Sigmoid colon (tissue), 7 donors: ENCODE data around the gene MAPK8IP3. TPM values are rescaled to one million over a fixed set of nuclear protein-coding genes. Genes with fewer than 3 reads are reported as not detected.

Experiments used
- DNase-seq: peaks from one replicate; pipeline ENCODE4 v3.0.0-alpha.2; 2019
- H3K27ac ChIP-seq, 4 donors: fragments of 200-600 bp; sonication (generic); one replicate each; pipeline ENCODE4 v1.5.1; 2016 to 2019; ENCODE audit warnings: mild to moderate bottlenecking in 1 of 4
- H3K27me3 ChIP-seq, 3 donors: fragments of 200-600 bp; sonication (generic); one replicate each; pipeline ENCODE4 v1.5.1; 2019; ENCODE audit warnings: mild to moderate bottlenecking in 1 of 3
- H3K36me3 ChIP-seq, 4 donors: fragments of 200-600 bp; sonication (generic); one replicate each; pipeline ENCODE4 v1.5.1; 2016 to 2019
- H3K4me1 ChIP-seq, 4 donors: fragments of 200-600 bp; sonication (generic); one replicate each; pipeline ENCODE4 v1.5.1; 2017 to 2019
- H3K4me3 ChIP-seq, 4 donors: fragments of 200-600 bp; sonication (generic); one replicate each; pipeline ENCODE4 v1.5.1; 2017 to 2019; ENCODE audit warnings: mild to moderate bottlenecking in 2 of 4, moderate library complexity in 1 of 4
- H3K9me3 ChIP-seq, 4 donors: fragments of 200-600 bp in 3 of 4; sonication (generic) in 3 of 4; one replicate each; pipeline versions ENCODE4 v1.5.1 to v1.6.1; 2013 to 2019
- CTCF ChIP-seq, 4 experiments: fragments of 450-650 bp in 3 of 4; fragments of 200-600 bp in 1 of 4; IDR thresholded peaks; one replicate each; pipeline ENCODE4 v1.5.1; 2016 to 2019; ENCODE audit warnings: antibody characterized with exemption in 4 of 4, mild to moderate bottlenecking in 3 of 4, moderate library complexity in 2 of 4
- EP300 ChIP-seq, 4 donors: sonication (generic); formaldehyde crosslinking; IDR thresholded peaks; one replicate each; pipeline ENCODE4 v1.6.1; 2017; ENCODE audit warnings: antibody characterized with exemption in 4 of 4
- POLR2A ChIP-seq, 2 donors: fragments of 450-650 bp; IDR thresholded peaks; one replicate each; pipeline ENCODE4 v1.6.1; 2016; ENCODE audit warnings: antibody characterized with exemption in 2 of 2, mild to moderate bottlenecking in 2 of 2, moderate library complexity in 2 of 2
- POLR2AphosphoS5 ChIP-seq, 4 donors: sonication (generic); formaldehyde crosslinking; IDR thresholded peaks; one replicate each; pipeline ENCODE4 v1.6.1; 2017; ENCODE audit warnings: antibody characterized with exemption in 4 of 4
- WGBS, 2 donors: extraction: QIAGEN DNeasy Blood & Tissue Kit; methylation state at CpG; one replicate each; pipeline ENCODE4 v1.1.7; 2013; 5-methylcytosine and 5-hydroxymethylcytosine counted together
- intact Hi-C: fragments of 100-400 bp; cut with DNase I; formaldehyde crosslinking; loops from one replicate; pipeline ENCODE4 v1.15.1; 2023
- polyA plus RNA-seq, 3 donors: library from polyadenylated mRNA; stranded (reverse); fragments of 200-250 nt; gene quantifications; one replicate each; pipeline ENCODE4 v1.2.3, GENCODE V29; 2013
- total RNA-seq, 4 donors: library from RNA; depleted of rRNA; stranded (reverse); fragments of >200 nt; gene quantifications; one replicate each; pipeline ENCODE4 v1.1.0, GENCODE V29; 2016
- donor health status: healthy with polysubstance abuse.
- donor health status: Bipolar disorder and iron deficiency.
- donor health status: healthy.

MAPK8IP3 gene
- total and polyA plus RNA-seq, 7 donors, result 3.6 to 80.9 (median 22.4) TPM

- Histone ChIP-seq H3K9me3 (no peaks in the 10 kb centered on the region), H3K4me1 (peaks cover 0 to 48% (median 40%) of the 10 kb centered on the region in 4 donors), H3K27me3 (no peaks in the 10 kb centered on the region), H3K36me3 (peaks cover 0 to 58% (median 33%) of the 10 kb centered on the region in 4 donors), H3K27ac (peak within 1 kb of the TSS; percentile 80 to 97 (median 90)), H3K4me3 (peak within 1 kb of the TSS; percentile 66 to 96 (median 90))
- DNase-seq, result peak; percentile 100
- 0% methylated on average over 102 of the region's 102 CpGs for WGBS, 2 donors
- intact Hi-C loops, result no loop called here
- TF ChIP-seq EP300 (IDR thresholded peaks at IDR 0.05), result no peak
- TF ChIP-seq POLR2AphosphoS5 (IDR thresholded peaks at IDR 0.05), result peak; percentile 74 to 83 (median 80)
These were observed 76.6 kb downstream of the MAPK8IP3 start, which contains the start of the genes NUBP2 and SPSB3 for GRCh38 chr16:1782408-1783264. NUBP2 (plus strand) TSS chr16:1782960; CDS start chr16:1783021, 61 bp downstream. SPSB3 (minus strand) TSS chr16:1782571; CDS start chr16:1781483, 1,088 bp downstream.

- WGBS, 2 donors, result 90 to 93% methylated on average over 26 of the region's 26 CpGs
- H3K27me3 ChIP-seq, result no peaks in the 10 kb centered on the region
- no peak for DNase-seq
- peaks cover 0 to 41% (median 37%) of the 10 kb centered on the region in 4 donors for H3K4me1 ChIP-seq
- intact Hi-C loops, result no loop called here
- H3K4me3 ChIP-seq, result no peak overlapping the region
- H3K36me3 ChIP-seq, result peaks cover 0 to 57% (median 36%) of the 10 kb centered on the region in 4 donors
- no peak for TF ChIP-seq EP300 (IDR thresholded peaks at IDR 0.05)
- TF ChIP-seq POLR2AphosphoS5 (IDR thresholded peaks at IDR 0.05), result no peak
- TF ChIP-seq POLR2A (IDR thresholded peaks at IDR 0.05), result no peak
- no peaks in the 10 kb centered on the region for H3K9me3 ChIP-seq
- no peak overlapping the region for H3K27ac ChIP-seq
These were observed 79.2 kb downstream of the MAPK8IP3 start for GRCh38 chr16:1784977-1785845.

- TF ChIP-seq POLR2AphosphoS5 (IDR thresholded peaks at IDR 0.05) (no peak), CTCF (IDR thresholded peaks at IDR 0.05) (no peak), EP300 (IDR thresholded peaks at IDR 0.05) (no peak), POLR2A (IDR thresholded peaks at IDR 0.05) (no peak)
- Histone ChIP-seq H3K4me3 (no peak overlapping the region), H3K36me3 (peaks cover 0 to 55% (median 32%) of the 10 kb centered on the region in 4 donors), H3K9me3 (no peaks in the 10 kb centered on the region), H3K27me3 (no peaks in the 10 kb centered on the region), H3K27ac (no peak overlapping the region), H3K4me1 (peaks cover 0 to 39% (median 31%) of the 10 kb centered on the region in 4 donors)
- 91 to 92% methylated on average over 14 of the region's 14 CpGs for WGBS, 2 donors
- intact Hi-C loops, result no loop called here
- no peak for DNase-seq
These were observed 79.8 kb downstream of the MAPK8IP3 start for GRCh38 chr16:1785846-1786170.

- no peaks in the 10 kb centered on the region for H3K27me3 ChIP-seq
- no peak overlapping the region for H3K27ac ChIP-seq
- peaks cover 0 to 54% (median 32%) of the 10 kb centered on the region in 4 donors for H3K36me3 ChIP-seq
- WGBS, 2 donors, result 88 to 89% methylated on average over 51 of the region's 51 CpGs
- no peaks in the 10 kb centered on the region for H3K9me3 ChIP-seq
- no peak for DNase-seq
- H3K4me3 ChIP-seq, result no peak overlapping the region
- intact Hi-C loops, result no loop called here
- H3K4me1 ChIP-seq, result peaks cover 0 to 32% (median 25%) of the 10 kb centered on the region in 4 donors
- TF ChIP-seq EP300 (IDR thresholded peaks at IDR 0.05), result no peak
- TF ChIP-seq POLR2A (IDR thresholded peaks at IDR 0.05), result no peak
- TF ChIP-seq CTCF (IDR thresholded peaks at IDR 0.05), result no peak
- TF ChIP-seq POLR2AphosphoS5 (IDR thresholded peaks at IDR 0.05), result no peak
These were observed 80.5 kb downstream of the MAPK8IP3 start for GRCh38 chr16:1786242-1787055.

- 91 to 94% methylated on average over 6 of the region's 6 CpGs for WGBS, 2 donors
- peaks cover 0 to 59% (median 32%) of the 10 kb centered on the region in 4 donors for H3K36me3 ChIP-seq
- no peak for DNase-seq
These were observed 81.0 kb downstream of the MAPK8IP3 start for GRCh38 chr16:1787056-1787321.

More at GRCh38 chr16:1787056-1787321, 81.0 kb downstream of the MAPK8IP3 start:
- H3K27me3 ChIP-seq, result no peaks in the 10 kb centered on the region
- intact Hi-C loops, result no loop called here
- H3K27ac ChIP-seq, result no peak overlapping the region
- no peak overlapping the region for H3K4me3 ChIP-seq
- peaks cover 0 to 28% (median 21%) of the 10 kb centered on the region in 4 donors for H3K4me1 ChIP-seq
- H3K9me3 ChIP-seq, result no peaks in the 10 kb centered on the region
- TF ChIP-seq POLR2A (IDR thresholded peaks at IDR 0.05) (no peak), EP300 (IDR thresholded peaks at IDR 0.05) (no peak), POLR2AphosphoS5 (IDR thresholded peaks at IDR 0.05) (no peak), CTCF (IDR thresholded peaks at IDR 0.05) (no peak)
